Measurements from ENCODE around the gene GNAQ. TPM values are rescaled to one million over a fixed set of nuclear protein-coding genes. Genes with fewer than 3 reads are reported as not detected.

GNAQ gene
- polyA plus RNA-seq, 1 donor (not counting 4 experiments of a cell fraction or from before 2014, with no cell fraction given) = 64.3 TPM

- no peak overlapping the region for H2AFZ ChIP-seq (ENCODE audit: control insufficient read depth, low read length)
- no peaks in the 10 kb centered on the region for H3K9me1 ChIP-seq (ENCODE audit: control insufficient read depth, extremely low read depth, insufficient read depth, low read length)
- no peak for FAIRE-seq
- dilution Hi-C loops (cut with MboI; ENCODE audit: extremely low pct_ligation_motif_present, low sequenced_read_pairs) = no loop called here
- H3K9ac ChIP-seq (ENCODE audit: control insufficient read depth, extremely low read depth, insufficient read depth, low read length) = no peak overlapping the region
- TF ChIP-seq, protein P1, sequence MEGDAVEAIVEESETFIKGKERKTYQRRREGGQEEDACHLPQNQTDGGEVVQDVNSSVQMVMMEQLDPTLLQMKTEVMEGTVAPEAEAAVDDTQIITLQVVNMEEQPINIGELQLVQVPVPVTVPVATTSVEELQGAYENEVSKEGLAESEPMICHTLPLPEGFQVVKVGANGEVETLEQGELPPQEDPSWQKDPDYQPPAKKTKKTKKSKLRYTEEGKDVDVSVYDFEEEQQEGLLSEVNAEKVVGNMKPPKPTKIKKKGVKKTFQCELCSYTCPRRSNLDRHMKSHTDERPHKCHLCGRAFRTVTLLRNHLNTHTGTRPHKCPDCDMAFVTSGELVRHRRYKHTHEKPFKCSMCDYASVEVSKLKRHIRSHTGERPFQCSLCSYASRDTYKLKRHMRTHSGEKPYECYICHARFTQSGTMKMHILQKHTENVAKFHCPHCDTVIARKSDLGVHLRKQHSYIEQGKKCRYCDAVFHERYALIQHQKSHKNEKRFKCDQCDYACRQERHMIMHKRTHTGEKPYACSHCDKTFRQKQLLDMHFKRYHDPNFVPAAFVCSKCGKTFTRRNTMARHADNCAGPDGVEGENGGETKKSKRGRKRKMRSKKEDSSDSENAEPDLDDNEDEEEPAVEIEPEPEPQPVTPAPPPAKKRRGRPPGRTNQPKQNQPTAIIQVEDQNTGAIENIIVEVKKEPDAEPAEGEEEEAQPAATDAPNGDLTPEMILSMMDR (optimal IDR thresholded peaks at IDR 0.05 in 1 of 3, IDR thresholded peaks at IDR 0.05 in 1 of 3, conservative IDR thresholded peaks at IDR 0.05 in 1 of 3; ENCODE audit: extremely low read depth in 1 of 3, insufficient read depth in 2 of 3, low read length in 3 of 3) = no peak
- TF ChIP-seq EZH2 (IDR thresholded peaks at IDR 0.05; ENCODE audit: low read length) = no peak
- H3K79me2 ChIP-seq (ENCODE audit: control insufficient read depth, insufficient read depth, low read length) = peaks cover 64% of the 10 kb centered on the region
- no peak overlapping the region for H3K27ac ChIP-seq (ENCODE audit: control insufficient read depth, insufficient read depth, low read length)
- peaks cover 6% of the 10 kb centered on the region for H3K4me1 ChIP-seq (ENCODE audit: control insufficient read depth, extremely low read depth, insufficient read depth, low read length)
- H3K27me3 ChIP-seq (ENCODE audit: control insufficient read depth, extremely low read depth, insufficient read depth, low read length) = no peaks in the 10 kb centered on the region
- DNase-seq (ENCODE audit: low read depth, low spot score) = no peak
- no peaks in the 10 kb centered on the region for H3K9me3 ChIP-seq (ENCODE audit: control insufficient read depth, low read depth, low read length)
- H3K36me3 ChIP-seq (ENCODE audit: control insufficient read depth in 2 of 2, extremely low read depth in 1 of 2, insufficient read depth in 2 of 2, low read length in 2 of 2) = peaks cover 4% of the 10 kb centered on the region in 2 experiments
- no peaks in the 10 kb centered on the region for H4K20me1 ChIP-seq (ENCODE audit: control insufficient read depth, extremely low read depth, insufficient read depth, low read length)
- H3K4me3 ChIP-seq (ENCODE audit: control insufficient read depth in 2 of 3, extremely low read depth in 1 of 3, insufficient read depth in 2 of 3, low read depth in 1 of 3, low read length in 3 of 3) = no peak overlapping the region
- H3K4me2 ChIP-seq (ENCODE audit: control insufficient read depth, extremely low read depth, insufficient read depth, low read depth, low read length) = no peak overlapping the region
Observed at GRCh38 chr9:77987880-77988525, 43.6 kb downstream of the GNAQ start.

DNA sequence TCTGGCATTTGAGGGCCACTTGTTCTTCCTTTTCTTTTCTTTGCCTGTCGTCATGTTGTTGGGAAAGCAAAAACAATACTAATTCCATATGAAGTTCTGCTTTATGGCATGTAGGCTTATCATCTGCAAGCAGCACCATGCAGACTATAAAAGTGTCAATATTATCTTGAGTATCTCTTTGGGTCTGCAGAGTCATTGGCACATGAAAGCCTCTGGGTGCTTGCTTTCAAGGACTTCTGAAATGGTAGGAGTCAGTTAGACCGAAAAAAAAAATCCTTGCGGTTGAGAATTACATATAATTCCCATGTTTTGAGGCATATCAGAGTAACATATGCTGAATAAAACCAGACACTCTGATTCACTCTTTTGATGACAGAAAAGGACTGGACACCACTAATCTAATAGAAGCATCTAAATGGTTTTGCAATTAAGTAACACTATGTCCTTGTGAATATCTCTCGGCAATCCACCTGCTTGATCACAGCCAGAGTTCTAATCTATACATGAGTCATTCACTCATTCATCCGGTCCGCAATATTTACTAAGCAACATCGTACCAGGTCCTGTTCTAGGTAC, 44.4 kb downstream of the GNAQ start:
- Histone ChIP-seq H3K9me3 (ENCODE audit: control insufficient read depth, low read depth, low read length) (no peaks in the 10 kb centered on the region), H2AFZ (ENCODE audit: control insufficient read depth, low read length) (no peak overlapping the region), H3K27me3 (ENCODE audit: control insufficient read depth, extremely low read depth, insufficient read depth, low read length) (no peaks in the 10 kb centered on the region), H3K36me3 (ENCODE audit: control insufficient read depth in 2 of 2, extremely low read depth in 1 of 2, insufficient read depth in 2 of 2, low read length in 2 of 2) (peaks cover 4% of the 10 kb centered on the region in 2 experiments), H3K9ac (ENCODE audit: control insufficient read depth, extremely low read depth, insufficient read depth, low read length) (no peak overlapping the region), H3K9me1 (ENCODE audit: control insufficient read depth, extremely low read depth, insufficient read depth, low read length) (no peaks in the 10 kb centered on the region), H4K20me1 (ENCODE audit: control insufficient read depth, extremely low read depth, insufficient read depth, low read length) (no peaks in the 10 kb centered on the region), H3K4me3 (ENCODE audit: control insufficient read depth in 2 of 3, extremely low read depth in 1 of 3, insufficient read depth in 2 of 3, low read depth in 1 of 3, low read length in 3 of 3) (no peak overlapping the region), H3K4me1 (ENCODE audit: control insufficient read depth, extremely low read depth, insufficient read depth, low read length) (peaks cover 12% of the 10 kb centered on the region), H3K27ac (ENCODE audit: control insufficient read depth, insufficient read depth, low read length) (no peak overlapping the region), H3K4me2 (ENCODE audit: control insufficient read depth, extremely low read depth, insufficient read depth, low read depth, low read length) (no peak overlapping the region), H3K79me2 (ENCODE audit: control insufficient read depth, insufficient read depth, low read length) (peaks cover 61% of the 10 kb centered on the region)
- no peak for DNase-seq (ENCODE audit: low read depth, low spot score)
- dilution Hi-C loops (cut with MboI; ENCODE audit: extremely low pct_ligation_motif_present, low sequenced_read_pairs) = no loop called here
- no peak for TF ChIP-seq EZH2 (IDR thresholded peaks at IDR 0.05; ENCODE audit: low read length)
- TF ChIP-seq, protein P1 (optimal IDR thresholded peaks at IDR 0.05 in 1 of 3, IDR thresholded peaks at IDR 0.05 in 1 of 3, conservative IDR thresholded peaks at IDR 0.05 in 1 of 3; ENCODE audit: extremely low read depth in 1 of 3, insufficient read depth in 2 of 3, low read length in 3 of 3) = no peak
- no peak for FAIRE-seq

Measured in keratinocyte (primary cell).